HEK293T (cell line): Measurements from ENCODE around the gene RCAN3.

Experiments
- FOXM1 ChIP-seq: fragments of 450-650 bp; IDR thresholded peaks from 2 replicates; pipeline ENCODE4 v1.6.1; 2017; ENCODE audit warnings: mild to moderate bottlenecking, borderline replicate concordance
- L3MBTL2 ChIP-seq: fragments of 450-650 bp; conservative IDR thresholded peaks from 2 replicates; pipeline ENCODE4 v1.6.1; 2016; ENCODE audit warnings: mild to moderate bottlenecking
- SP1 ChIP-seq: fragments of 450-650 bp; IDR thresholded peaks from 2 replicates; pipeline ENCODE4 v1.6.1; 2017
- SUZ12 ChIP-seq: fragments of 450-650 bp; IDR thresholded peaks from 2 replicates; pipeline ENCODE4 v1.6.1; 2016; ENCODE audit warnings: mild to moderate bottlenecking

DNA sequence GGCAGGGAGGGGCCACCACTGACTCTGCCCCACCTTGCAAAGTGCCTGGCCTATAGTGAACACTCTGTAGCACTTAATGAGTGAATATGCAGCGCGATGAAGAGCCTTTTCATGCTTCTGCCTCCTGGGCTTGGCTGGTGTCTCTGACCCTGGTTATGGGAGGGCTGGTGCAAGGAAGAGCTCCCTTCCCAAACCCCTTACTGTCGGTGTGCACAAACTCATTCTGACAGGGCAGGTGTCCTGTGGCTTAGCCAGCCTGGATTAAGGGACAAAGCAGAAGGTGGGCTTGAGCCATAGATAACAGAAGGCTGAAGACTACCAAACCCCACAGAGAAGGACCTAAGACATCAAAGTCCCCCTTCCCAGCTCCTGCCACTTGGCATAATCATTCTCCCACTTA is 51.3 kb downstream of the RCAN3 start:
- TF ChIP-seq SP1 (no peak), L3MBTL2 (no peak), FOXM1 (no peak), SUZ12 (no peak)
